GM19240 (cell line): ENCODE data around the gene TGFBI.
"Not testable (repeated sequence)": the region's sequence is repeated elsewhere in the genome, so short reads cannot be mapped to it uniquely, and the experiment has no call there.

ENCODE experiments used
- DNase-seq: peaks from one replicate; pipeline ENCODE4 v3.0.0; 2011; ENCODE audit warnings: low spot score; ENCODE audit not compliant: insufficient read length

Gene TGFBI

GRCh38 chr5:136043968-136044610 is 15.3 kb downstream of the TGFBI start:
- no peak for DNase-seq

GRCh38 chr5:136045026-136045425 is 16.2 kb downstream of the TGFBI start:
- DNase-seq, result not testable (repeated sequence)

- no peak for DNase-seq
These were observed 17.5 kb downstream of the TGFBI start for GRCh38 chr5:136046246-136046645.

- DNase-seq, result no peak
These were observed 19.1 kb downstream of the TGFBI start for GRCh38 chr5:136047858-136048257.

- DNase-seq, result no peak
These were observed 20.2 kb downstream of the TGFBI start for GRCh38 chr5:136048966-136049365.

GRCh38 chr5:136051486-136052220 is 22.9 kb downstream of the TGFBI start:
- no peak for DNase-seq

- DNase-seq, result no peak
These were observed 24.0 kb downstream of the TGFBI start for GRCh38 chr5:136052692-136053335.

GRCh38 chr5:136053336-136054141 is 24.8 kb downstream of the TGFBI start:
- no peak for DNase-seq

- no peak for DNase-seq
These were observed 25.6 kb downstream of the TGFBI start for GRCh38 chr5:136054142-136055019.

GRCh38 chr5:136055612-136056309 is 27.0 kb downstream of the TGFBI start:
- no peak for DNase-seq

- DNase-seq, result no peak
These were observed 27.5 kb downstream of the TGFBI start for GRCh38 chr5:136056336-136056735.

- DNase-seq, result no peak
These were observed 28.1 kb downstream of the TGFBI start for GRCh38 chr5:136056771-136057335.

- DNase-seq, result no peak
These were observed 28.7 kb downstream of the TGFBI start for GRCh38 chr5:136057401-136058038.

- DNase-seq, result no peak
These were observed 29.5 kb downstream of the TGFBI start for GRCh38 chr5:136058039-136058971.

GRCh38 chr5:136058972-136059354 is 30.2 kb downstream of the TGFBI start:
- DNase-seq, result no peak

GRCh38 chr5:136060963-136061362 is 32.2 kb downstream of the TGFBI start:
- DNase-seq, result no peak

- no peak for DNase-seq
These were observed 33.0 kb downstream of the TGFBI start for GRCh38 chr5:136061630-136062365.
